ENCODE data around the gene LGALS3BP.

DNA sequence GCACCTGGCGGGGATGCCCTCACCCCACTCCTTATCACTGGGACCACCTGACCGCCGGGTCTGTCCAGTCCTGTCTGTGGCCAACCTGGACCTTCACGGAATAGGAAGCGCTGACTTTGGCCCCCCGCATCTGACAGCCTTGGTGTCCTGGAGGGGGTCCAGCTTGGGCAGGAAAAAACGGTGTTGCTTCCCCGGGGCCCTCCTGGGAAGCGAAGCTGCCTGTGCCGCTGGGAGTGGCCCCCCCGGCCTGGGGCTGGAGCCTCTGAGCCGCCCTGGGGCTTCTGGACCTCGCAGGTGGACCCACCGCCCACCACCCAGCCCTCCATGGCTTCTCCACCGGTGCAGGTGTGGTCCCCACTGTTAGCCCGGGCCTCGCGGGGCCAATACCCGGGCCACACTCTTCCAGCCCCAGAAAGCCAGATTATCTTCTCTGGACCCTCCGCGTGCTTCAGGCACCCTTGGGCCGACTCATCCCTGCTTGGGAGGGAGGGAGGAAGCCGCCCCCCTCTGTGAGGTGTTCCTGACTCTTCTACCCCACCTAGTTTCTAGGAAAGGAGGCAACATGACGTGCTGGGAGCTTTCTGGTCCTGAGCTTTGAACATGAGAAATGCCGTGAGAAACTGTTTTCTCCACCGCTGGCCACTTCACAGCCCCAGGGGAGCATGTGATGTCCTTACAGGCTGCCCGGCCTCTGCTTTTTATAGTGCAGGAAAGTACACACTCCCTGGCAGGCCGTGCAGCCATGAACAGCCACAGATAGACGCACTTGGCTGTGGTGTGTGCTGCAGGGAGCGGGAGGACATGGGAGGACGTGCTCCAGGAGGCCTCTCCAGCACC is 45.4 kb upstream of the LGALS3BP start:
- TF ChIP-seq, protein P1, sequence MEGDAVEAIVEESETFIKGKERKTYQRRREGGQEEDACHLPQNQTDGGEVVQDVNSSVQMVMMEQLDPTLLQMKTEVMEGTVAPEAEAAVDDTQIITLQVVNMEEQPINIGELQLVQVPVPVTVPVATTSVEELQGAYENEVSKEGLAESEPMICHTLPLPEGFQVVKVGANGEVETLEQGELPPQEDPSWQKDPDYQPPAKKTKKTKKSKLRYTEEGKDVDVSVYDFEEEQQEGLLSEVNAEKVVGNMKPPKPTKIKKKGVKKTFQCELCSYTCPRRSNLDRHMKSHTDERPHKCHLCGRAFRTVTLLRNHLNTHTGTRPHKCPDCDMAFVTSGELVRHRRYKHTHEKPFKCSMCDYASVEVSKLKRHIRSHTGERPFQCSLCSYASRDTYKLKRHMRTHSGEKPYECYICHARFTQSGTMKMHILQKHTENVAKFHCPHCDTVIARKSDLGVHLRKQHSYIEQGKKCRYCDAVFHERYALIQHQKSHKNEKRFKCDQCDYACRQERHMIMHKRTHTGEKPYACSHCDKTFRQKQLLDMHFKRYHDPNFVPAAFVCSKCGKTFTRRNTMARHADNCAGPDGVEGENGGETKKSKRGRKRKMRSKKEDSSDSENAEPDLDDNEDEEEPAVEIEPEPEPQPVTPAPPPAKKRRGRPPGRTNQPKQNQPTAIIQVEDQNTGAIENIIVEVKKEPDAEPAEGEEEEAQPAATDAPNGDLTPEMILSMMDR (IDR thresholded peaks at IDR 0.05) = no peak
- TF ChIP-seq FOXP1 (CRISPR knock-in tag; IDR thresholded peaks at IDR 0.05; ENCODE audit: borderline replicate concordance) (no peak), ZNF138 (CRISPR knock-in tag; conservative IDR thresholded peaks at IDR 0.05) (no peak), GABPB1 (CRISPR knock-in tag; IDR thresholded peaks at IDR 0.05) (no peak), NR3C1 (CRISPR knock-in tag; conservative IDR thresholded peaks at IDR 0.05; ENCODE audit: low read depth) (no peak), ZNF671 (CRISPR knock-in tag; IDR thresholded peaks at IDR 0.05) (no peak)
- TF ChIP-seq, protein P2, sequence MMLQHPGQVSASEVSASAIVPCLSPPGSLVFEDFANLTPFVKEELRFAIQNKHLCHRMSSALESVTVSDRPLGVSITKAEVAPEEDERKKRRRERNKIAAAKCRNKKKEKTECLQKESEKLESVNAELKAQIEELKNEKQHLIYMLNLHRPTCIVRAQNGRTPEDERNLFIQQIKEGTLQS (CRISPR knock-in tag; conservative IDR thresholded peaks at IDR 0.05) = no peak
- TF ChIP-seq, protein P3, sequence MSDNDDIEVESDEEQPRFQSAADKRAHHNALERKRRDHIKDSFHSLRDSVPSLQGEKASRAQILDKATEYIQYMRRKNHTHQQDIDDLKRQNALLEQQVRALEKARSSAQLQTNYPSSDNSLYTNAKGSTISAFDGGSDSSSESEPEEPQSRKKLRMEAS (CRISPR knock-in tag; IDR thresholded peaks at IDR 0.05) = no peak

Measured in WTC11 (cell line).